Activated CD8-positive, alpha-beta memory T cell treated with anti-CD3 and anti-CD28 coated beads for 24 hours (primary cell): ENCODE data around the gene RGS5.
"Not testable (repeated sequence)": the region's sequence is repeated elsewhere in the genome, so short reads cannot be mapped to it uniquely, and the experiment has no call there.

Source experiments
- DNase-seq: peaks from one replicate; pipeline ENCODE4 v3.0.0-alpha.2; 2020

RGS5 gene, protein sequence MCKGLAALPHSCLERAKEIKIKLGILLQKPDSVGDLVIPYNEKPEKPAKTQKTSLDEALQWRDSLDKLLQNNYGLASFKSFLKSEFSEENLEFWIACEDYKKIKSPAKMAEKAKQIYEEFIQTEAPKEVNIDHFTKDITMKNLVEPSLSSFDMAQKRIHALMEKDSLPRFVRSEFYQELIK

DNA sequence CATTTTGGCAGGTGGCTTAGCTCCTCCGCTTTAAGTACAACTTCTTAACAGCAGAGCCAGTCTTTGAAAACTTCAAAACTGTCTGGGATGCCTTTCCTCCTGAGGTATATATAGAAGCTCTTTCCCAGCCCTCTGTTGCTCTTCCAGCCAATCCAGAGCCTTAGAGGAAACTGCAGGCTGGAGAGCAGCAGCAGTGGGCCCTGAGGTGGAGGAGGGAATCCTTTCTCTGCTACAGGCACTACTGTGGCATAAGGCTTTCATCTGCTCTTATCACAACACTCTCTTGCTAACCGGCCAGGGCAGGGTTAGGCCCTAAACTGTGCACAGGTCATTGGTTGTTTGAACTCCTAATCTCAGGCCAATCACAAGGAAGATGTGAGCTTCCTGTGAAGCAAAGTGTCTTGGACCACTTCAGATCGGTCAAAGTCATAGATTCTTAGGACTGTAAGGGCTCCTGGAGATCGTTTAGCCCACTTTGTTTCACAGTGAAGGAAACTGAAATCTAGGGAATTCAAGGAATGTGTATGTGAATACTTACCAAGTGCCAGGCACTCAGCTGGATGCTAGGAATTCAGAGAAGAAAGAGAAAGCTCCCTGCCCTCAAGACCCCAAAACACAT is at the start of gene RGS5:
Gene RGS5 (minus strand): TSS at position 84 of the 619 bp plus-strand sequence. CDS start 81 bp downstream, at position 3.
- DNase-seq, result no peak

DNA sequence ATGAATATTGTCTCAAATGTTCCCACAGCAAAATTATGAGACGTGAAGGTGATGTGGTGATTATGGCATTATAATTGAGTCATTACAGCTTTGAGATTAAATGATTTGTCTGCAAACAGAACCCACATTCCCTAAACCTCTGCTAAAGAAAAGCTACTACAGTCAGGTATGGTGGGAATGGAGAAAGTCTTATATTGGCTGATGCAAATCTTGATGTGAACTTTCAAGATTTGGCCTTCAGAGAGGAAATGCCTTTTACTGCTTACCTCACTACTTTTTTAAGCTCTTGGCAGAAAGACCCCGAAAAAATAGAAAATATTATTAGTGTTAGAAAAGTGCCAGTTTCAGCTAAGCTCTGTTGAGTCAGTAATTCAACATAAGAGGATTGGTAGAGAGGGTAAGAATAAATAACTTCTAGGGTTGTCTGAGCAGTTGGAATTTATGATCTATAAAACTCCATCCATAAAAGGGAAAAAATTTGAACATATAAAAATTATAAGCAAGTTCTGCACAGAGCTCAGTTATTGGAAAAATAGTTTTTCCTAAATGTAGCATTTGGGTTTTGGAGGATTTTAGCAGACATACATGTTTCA is 47.8 kb upstream of the RGS5 start:
- no peak for DNase-seq

DNA sequence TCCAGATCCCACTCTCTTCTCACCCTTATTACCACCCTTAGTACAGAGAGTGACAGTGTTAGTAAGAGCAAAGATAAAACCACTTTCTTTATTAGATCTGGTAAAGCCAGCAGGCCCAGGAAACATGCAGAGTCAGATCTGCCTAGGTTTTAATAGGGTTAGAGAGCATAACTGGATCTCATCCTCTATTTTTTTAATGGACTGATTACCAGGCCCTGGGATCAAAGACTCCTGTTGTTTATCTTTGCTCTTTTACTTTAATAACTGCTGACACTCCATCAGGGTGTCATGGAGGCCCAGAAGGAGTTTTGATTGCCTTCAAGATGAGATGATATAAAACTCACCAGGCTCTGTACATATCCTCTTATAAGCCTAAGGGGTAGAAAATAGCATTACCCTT is 45.3 kb upstream of the RGS5 start:
- no peak for DNase-seq

DNA sequence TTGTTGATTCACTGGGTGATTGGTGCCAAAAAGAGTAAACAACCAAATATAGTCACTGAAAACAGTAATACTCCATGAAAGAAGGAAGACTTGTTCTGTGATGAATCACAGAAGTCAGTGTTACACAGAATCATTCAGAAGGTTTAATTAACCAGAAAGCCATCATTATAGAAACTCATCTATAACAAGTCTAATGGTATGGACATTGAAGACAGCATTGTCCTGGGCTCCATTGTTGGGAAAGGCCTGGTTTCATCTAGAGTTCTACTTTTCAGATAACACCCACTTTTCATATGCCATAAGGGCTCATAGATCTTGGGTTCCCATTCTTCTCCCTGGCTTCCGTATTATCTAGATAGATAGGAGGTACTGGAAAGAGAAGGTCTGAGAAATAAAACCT is 41.9 kb upstream of the RGS5 start:
- DNase-seq, result not testable (repeated sequence)

DNA sequence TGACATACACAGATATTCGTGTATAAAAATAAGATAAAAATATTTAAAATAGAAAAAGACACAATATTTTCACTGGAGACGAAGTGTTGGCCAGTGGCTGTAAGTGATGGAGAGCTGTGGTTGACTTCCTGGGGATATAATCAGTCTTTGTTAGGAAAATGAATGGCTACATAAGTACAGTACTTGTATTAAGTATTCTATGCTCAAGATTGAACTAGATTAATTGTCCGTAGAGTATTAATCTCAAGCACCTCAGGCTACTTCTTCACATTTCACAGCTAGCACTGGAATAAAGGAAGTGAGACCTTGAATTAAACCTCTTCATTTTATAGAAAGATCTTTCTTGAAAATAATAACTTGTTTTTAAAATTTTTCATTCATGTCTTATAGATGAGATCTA is 39.0 kb upstream of the RGS5 start:
- no peak for DNase-seq

DNA sequence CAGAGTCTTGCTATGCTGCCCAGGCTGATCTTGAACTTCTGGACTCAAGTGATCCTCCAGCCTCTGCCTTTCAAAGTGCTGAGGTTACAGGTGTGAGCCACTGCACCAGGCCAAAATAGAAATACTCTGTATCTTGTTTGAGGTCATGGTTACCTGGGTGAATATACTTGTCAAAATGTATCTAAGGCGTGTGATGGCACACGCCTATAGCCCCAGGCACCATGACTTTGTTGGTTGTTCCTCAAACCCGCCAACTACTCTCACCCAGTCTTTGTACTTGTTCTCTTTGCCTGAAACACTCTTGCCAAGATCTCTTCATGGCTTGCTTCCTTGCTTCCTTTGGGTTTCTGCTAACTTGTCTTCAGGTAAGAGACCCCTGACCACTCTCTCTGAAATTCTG is 38.0 kb upstream of the RGS5 start:
- DNase-seq, result no peak

DNA sequence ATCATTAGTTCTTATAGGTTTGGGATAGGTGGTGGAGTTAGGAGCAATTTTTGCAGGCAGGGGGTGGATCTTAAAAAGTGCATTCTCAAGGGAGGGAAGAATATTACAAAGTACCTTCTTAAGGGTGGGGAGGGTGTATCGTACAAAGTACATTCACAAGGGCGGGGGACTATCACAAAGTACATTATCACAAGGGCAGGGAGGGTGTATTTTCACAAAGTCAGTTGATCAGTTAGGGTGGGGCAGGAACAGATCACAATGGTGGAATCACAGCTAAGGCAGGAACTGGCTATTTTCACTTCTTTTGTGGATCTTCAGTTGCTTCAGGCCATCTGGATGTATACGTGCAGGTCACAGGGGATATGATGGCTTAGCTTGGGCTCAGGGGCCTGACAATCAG is 30.9 kb upstream of the RGS5 start:
- DNase-seq, result not testable (repeated sequence)

DNA sequence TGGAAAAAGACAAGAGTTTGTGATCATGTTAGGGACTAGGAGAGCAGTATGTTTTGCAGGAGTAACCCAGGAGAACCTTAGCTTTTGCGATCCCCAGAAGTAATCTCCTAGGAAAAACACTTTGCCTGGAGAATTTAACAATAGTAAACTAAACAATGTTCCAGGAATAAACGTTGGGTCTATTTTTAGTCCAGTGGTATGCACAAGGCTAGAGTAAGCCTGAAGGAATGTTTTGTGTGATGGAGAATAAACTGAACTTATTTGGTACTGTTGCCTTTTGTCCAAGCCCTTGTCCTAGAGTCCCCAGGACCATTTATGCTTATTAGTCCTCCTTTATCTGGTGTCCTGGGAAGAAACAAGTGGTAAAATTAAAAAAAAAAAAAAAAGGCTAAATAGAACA is 28.7 kb upstream of the RGS5 start:
- DNase-seq, result no peak

DNA sequence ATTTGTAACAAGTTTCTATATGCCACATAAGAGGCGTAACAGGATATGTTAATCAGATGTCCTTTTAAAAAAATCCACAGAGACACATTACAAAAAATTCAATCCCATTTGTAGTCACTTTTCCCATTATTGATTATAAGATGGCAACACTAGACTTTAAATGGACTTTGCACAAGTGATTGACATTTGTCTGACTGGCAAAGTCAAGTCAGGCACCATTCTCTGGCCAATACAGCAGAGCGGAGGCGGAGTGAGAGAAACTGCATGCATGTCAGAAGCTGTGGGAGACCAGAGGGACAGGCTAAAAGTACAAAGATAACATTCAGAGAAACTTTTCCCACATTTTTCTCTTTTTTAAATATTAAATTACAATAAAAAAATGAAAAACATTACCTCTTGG is 28.1 kb upstream of the RGS5 start:
- no peak for DNase-seq

DNA sequence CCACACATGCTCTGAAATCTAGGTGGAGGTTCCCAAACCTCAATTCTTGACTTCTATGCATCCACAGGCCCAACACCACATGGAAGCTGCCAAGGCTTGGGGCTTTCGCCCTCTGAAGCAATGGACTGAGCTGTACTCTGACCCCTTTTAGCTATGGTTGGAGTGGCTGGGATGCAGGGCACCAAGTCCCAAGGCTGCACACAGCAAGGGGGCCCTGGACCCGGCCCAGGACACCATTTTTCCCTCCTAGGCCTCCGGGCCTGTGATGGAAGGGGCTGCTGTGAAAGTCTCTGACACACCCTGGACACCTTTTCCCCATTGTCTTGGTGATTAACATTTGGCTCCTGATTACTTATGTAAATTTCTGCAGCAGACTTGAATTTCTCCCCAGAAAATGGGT is 25.6 kb upstream of the RGS5 start:
- not testable (repeated sequence) for DNase-seq

DNA sequence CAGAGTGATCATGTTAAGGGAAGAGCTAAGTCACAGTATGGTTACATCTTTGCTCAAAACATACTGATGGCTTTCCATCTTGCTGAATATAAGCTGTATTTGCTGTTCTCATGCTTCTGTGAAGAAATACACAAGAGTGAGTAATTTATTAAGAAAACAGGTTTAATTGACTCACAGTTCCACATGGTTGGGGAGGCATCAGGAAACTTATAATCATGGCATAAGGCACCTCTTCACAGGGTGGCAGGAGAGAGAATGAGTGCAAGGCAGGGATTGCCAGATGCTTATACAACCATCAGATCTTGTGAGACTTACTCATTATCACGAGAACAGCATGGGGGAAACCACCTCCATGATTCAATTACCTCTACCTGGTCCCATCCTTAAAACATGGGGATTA is 24.4 kb upstream of the RGS5 start:
- DNase-seq, result no peak

DNA sequence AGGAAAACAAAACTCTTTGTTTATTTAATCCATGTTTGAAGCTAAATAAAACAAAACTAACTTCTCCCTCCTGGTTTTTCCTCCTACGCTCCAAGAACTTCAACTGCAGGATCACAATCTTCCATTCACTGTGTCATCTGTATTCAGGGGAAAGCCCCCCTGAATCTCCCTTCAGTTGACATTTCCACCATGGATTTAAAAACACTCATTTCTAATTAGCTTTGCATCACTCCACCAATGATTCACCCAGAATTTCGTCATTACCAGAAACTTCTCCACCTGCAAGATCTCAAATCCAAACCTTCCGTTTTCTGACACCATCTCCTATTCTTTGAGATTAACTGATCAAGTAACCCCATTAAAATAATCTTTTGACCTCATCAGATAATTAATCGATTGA is 10.9 kb upstream of the RGS5 start:
- DNase-seq, result no peak

DNA sequence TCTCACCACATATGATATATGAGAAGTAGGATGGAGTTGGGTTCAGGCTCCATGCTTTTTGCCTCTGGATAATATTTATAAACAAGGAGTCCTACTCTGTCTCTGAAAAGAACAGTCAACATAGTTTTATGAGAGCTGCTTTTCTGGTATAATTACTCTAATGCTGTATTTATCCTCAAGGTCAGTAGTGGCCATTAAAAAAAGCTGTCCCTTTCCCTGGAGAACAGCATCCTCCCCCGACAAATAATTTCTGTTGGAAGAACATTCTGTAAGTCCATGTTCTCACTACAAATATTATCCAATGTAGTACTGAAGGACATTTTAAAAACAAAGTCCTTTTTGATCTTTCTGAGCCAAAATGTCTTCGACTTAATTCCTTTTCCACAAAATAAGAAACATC is 9.0 kb upstream of the RGS5 start:
- DNase-seq, result no peak

DNA sequence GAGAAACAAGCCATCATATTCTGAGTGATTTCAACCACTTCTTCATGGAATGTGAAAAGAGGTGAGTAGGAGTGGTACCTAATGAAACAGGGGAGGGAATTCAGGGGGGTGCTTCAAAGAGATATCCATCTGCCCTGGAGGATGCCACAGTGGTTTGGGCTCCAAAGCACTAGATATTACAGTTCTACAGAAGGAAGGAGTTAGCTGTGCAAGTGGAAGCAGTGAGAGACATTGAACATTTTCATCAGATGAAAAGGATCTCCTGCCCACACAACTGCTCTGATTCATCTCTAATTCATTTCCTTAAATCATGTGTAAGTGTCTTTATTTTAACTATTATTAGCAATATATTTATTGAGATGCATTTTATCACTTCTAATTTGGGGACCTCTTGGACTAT is 2.8 kb upstream of the RGS5 start:
- DNase-seq, result no peak

DNA sequence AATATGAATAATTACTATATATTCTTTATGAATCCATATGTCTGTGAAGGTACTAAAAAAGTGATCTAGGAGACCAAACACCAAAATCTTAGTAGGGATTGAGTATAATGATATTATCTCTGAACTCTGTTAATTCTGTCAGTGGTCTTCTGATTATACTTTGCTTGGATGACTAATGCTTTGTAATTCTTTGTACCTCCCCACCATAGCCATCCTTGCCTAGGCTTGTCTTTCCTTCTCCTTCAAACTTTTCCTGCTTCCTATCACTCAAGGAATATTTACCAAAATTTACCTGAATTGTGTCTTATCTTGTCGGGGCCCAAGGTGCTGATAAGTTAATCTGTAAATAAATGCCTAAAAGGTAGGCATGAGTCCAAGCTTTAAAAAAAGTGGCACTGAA is 845 bp upstream of the RGS5 start:
- DNase-seq, result no peak

DNA sequence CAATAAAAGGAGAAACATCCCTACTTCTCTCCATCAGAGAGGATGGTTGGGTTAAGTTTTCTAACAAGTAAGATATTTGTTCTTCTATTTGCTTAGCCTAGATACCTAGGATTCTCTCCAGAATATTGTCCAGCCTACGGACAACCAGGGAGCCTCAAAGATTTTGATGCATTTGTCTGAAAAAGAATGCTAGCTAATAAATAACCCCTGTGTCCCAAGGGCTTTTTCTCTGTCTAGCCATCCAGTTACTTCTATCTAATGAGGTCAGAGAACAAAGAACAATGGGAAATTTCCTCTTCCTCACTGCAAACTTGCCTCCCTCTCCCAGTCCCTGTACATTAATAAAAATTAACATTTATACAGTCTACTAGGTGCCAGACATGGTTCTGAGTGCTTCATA is 810 bp downstream of the RGS5 start:
- DNase-seq, result no peak

DNA sequence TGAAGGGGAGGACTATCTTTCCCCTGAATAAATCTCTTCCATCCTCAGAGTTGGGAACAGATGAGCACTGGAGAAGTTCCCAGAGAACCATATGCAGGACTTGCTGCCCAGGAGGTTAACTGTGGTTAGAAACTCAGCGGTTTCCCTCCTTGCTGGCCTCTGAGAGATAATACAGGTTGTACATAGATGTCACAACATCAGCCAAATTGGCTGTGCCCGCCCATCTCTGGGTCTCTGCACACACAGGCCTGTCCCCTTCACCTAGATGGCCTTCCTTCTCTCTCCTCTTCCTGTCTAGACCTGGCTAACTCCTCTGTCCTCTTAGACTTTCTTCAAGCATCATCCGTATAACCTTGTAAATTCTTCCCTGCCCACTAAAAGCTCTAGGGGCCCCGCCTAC is 5.7 kb downstream of the RGS5 start:
- DNase-seq, result no peak

DNA sequence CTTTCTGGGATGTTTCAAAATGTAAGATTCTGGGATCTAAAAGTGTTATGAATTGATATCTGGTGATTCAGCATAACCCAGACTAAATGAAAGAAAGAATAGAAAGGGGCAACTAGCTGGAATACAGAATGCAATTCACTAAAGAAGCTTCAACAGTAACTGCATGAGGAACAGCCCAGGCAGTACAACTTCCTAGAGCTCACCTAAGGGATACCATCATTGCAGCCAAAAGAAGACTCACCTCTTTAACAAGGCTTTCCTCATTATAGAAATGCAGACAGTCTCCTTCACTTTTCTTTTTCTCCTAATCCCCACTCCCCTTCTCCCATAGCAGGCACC is 6.3 kb downstream of the RGS5 start:
- DNase-seq, result no peak

DNA sequence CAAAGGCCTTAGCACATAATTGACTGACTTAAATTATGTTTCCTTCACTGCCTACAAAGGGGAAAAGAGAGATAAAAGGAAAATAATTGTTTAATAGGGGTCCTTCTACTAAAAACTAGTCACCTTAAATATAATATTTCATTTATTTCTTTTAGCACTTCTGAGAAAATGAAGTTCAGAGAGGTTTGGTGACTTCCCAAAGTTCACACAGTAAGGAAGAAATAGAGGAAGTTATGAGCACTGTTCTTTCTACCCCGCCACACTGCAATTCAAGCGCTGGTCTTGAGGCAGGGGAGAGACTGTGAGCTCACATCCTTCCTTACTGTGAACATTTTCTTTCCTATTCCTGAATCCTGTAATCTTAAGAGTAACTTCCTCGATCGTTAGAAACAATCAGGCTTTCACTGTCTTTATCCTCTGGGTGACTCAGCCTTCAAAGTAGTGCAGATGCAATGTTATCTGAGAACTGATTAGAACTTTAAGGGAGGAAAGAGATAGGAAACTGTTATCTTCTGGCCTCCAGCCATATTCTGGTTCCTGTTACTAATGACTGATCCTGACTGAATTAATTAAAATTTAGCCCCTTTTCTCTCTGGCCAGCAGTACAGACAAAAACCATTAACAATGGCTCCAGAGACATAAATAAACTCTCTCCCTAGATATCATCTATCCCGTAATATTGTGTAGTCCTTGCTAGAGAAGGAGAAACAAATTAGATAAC is 6.8 kb downstream of the RGS5 start:
- no peak for DNase-seq

DNA sequence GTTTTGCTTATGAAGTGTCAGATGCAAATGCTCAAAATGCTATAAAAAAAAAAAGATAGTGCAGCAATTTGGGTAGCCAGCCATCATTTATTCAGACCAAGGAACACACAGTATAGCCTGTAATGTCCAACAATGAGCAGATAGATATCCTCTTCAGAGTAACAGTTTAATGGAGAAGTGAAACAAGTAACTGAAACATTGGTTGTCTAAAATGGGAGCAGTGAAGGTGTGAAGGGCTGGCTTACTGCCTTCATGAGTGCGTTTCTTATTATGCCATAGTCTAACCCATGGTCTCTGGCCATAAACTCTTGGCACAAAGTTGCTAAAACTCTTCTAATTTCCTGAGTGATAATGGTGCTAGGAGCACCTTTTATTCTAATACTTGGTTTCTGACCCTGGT is 11.4 kb downstream of the RGS5 start:
- DNase-seq, result no peak

DNA sequence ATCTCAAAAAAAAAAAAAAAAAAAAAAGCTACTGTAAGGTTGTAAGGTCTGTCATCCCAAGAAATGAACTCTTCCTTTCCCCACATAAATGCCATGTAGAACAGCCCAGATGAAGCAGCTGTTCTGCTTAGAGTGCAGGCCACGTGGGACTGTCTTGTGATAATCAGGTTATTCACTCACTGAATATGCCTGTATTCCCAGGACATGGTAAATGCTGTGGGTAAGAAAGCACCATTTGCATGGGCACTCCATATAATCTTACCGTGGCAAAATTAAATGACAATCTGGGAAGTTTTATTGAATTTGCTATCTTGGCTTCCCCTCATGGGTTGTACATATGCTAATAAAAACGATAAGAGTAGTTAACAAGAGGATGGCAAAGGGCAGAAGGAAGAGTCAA is 13.8 kb downstream of the RGS5 start:
- no peak for DNase-seq

DNA sequence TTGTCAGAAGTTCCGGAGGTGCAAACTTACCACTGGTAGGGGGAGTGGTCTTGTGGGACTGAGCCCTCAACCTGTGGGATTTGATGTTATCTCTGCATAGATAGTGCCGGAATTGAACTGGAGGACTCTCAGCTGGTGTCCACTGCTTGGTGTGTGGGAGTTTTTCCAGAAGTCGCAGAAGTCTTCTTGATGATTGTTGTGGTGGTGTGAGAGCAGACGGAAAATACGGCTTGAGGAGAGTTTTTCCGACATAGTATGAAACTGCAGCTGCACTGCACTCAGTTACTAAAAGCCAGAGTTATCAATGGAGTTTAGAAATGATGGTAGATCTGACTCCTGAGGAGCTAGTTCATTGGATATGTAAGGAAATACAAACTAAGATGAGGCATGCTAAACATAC is 14.9 kb downstream of the RGS5 start:
- no peak for DNase-seq

DNA sequence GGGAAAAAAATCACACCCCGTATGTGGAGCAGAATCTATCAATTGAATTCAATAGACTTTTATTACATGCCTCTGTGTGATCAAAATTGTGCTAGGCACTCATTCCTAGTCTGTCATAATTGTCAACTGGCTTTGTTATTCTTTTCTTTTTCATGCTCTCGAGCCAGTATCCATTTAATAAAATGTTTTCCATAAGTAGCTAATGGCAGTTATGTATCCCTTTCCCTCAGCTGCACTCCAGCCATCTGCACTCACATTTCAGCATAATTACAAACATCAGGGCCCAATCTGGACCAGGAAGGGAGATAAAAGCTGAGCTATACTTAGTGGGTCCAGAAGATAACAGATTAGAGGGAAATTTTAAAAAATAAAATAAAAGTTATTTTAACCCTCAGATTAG is 15.9 kb downstream of the RGS5 start:
- no peak for DNase-seq

DNA sequence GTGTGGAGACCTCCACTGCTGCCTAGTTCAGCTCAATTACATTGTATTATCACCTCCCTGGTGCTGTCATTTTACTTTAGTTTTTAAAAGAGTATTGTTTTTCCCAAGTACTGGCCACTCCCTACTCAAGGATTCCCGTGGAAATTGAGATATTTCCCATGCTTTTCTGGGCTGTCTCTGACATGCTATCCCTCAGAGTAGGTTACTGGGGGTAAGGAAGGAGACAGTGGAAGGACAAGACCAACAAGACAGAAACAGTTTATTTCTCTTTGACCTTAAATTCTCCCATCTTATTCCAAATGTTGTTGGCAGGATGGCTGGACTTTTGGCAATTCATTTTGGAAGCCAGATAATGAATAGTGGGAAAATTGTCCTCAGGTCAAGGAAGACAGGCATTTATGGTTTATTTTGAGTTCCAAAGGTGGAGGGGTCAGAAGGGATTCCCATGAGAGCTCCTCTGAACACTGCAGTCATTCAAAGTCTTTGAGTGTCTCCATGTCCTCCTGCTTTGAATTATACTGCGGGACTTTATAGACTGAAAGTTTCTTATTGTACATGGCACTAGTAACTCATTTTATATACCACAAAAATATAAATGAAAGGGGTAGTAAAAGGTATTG is 20.3 kb downstream of the RGS5 start:
- DNase-seq, result no peak
